Suppressor macrophage treated with lipopolysaccharide for 1 hour (primary cell): Measurements from ENCODE around the gene LHFPL3.
A peak's percentile ranks its signal among the peaks of the same experiment; 100 is the strongest.

Experiments
- DNase-seq, 3 donors: peaks; one replicate each; pipeline ENCODE4 v3.0.0-alpha.2; 2020 to 2022

LHFPL3 gene

GRCh38 chr7:104805449-104806317, 477.3 kb downstream of the LHFPL3 start:
- DNase-seq = no peak

DNA sequence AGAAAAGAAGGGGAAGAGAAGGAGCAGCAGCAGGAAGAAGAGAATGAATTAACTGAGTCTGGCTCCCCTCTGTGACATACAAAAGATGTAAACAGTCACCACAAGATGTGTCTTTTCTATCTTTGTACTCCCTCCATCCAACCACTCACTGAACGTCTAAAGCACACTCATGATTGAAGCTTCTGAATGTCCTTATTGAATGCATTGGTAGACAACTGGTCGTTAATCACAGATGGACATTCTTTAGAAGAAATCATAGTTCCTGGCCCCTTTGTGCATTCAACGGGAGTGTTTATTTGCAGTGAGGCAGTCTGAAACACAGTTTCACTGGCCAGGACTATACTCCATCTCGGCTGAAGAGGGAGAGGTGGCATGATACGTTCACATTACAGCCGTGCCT, 479.3 kb downstream of the LHFPL3 start:
- DNase-seq = no peak

DNA sequence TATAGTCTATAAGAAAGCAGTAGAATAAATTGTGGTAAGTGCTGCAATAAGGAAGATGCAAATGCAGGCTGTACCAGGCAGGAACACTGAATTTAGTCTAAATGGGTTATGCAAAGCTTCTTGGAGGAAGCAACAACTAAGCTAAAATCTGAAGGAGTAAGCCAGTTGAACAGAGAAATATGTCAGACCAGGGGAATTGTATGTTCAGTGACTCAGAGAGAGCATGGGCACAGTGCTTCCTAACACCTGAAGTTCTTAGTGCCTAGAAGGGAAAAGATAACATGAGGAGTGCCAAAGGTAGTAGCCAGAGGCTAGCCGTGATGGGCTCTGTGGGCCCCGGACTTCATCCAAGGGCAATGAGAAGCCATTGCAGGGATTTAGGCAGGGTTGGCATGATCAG, 481.5 kb downstream of the LHFPL3 start:
- DNase-seq = no peak

- no peak for DNase-seq
Observed at GRCh38 chr7:104814126-104814525, 485.7 kb downstream of the LHFPL3 start.

GRCh38 chr7:104814671-104815400, 486.4 kb downstream of the LHFPL3 start:
- DNase-seq = no peak

GRCh38 chr7:104816537-104816936, 488.1 kb downstream of the LHFPL3 start:
- DNase-seq = no peak

DNA sequence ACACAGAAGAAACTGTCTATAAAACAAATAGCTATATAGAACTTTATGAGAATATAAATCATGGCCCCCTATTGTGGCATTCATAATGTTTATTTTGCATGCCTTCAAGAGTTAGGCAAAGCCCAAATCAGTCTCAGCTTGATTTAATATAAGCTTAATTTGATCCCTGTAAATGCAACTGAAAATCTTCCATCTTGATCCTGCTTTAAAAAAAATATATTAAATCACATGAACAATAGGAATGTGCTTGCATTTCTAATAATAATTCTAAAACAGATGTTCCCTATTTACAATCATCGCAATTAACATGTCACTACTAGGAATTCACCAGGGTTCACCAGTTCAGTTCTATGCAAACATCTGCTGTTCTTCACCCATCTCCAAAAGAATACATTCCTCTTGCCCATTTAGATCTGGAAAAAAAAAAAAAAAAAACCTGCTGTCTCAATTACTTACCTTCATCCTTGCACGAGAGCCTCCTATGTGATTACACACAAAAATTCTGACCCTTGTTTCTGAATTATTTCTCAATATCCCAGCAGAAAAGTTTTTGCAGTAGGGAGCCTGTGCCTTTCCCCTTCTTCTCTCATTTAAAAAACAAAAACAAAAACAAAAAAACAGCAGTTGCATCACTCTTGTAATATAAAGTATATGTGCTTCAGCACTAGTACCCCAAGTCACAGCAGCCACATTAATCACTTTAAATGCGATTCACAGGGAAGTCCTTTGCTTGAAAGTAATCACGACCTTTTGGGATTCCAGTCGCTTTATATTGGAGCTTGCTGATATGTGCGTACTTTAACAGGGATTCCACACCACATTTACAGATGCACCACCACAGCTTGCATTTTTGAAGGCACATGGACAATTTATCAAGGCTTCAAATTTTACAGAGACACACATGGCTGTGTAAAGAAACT, 490.8 kb downstream of the LHFPL3 start:
- no peak for DNase-seq

DNA sequence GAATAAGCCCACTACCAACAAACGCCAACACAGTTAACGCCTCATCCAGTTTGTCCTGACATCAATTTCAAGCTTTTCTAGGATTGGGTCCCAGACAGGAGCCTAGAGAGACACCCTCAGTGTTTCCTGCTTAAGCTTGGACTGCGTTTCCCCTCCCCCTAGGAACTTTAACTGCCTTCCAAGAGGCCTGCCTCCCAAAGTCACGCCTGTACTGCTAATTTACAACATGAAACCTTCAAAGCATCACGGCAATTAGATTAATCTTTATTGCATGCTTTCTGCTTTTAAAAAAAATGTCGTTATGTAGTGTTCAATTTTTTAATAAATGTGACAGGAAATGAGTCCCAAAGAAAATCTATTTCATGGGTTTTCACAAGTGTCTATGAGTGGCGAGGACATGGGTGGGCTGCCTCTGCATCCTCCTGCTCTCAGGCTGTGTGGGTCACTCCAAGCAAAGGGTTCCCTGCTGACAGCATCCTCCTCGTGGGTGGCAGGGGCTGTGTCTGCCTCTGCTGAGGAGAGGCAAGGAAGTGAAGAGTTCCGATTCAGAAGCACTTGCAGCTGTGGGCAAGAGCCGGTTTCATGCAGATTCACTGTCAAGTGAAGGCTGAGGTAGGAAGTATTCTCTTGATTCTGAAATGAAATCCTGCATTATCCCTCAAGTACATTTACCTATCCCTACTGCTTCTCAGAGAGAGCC, 492.6 kb downstream of the LHFPL3 start:
- DNase-seq = no peak

DNA sequence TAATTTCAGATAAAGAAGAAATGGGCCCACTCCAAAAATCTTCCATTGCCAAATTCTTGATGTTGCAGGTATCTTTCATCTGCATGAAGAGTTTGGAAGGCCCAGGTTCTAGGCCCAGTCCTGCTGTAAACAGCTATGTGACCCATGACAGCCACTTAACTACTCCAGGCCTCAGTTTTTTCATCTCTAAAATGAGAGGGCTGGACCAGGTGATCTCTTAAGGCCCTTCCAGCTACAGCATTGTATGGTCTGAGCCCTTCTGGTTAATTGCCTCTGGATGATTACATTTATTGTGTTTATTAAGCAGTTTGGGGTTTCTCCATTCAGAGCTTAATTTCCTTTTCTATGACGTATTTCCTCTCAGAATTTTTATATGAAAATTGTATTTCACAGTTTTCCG, 494.8 kb downstream of the LHFPL3 start:
- DNase-seq = no peak

DNA sequence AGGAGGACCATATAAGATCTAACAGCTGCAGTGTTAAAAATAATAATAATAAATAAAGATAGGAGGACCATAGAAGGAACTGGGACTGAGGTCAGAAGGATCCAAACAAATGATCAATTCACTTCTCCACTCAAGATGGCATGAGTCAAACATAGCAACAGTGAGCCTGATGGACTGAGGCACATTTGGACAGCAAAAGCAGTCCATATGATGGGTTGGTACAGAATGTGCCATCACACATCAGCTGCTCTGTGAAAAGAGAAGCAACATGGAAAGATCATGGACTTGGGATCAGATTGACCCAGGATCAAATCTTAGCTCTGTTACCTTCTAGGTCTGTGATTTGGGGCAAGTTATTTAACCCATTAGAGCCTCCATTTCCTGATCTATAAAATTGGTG, 496.7 kb downstream of the LHFPL3 start:
- no peak for DNase-seq

- no peak for DNase-seq
Observed at GRCh38 chr7:104826135-104826534, 497.7 kb downstream of the LHFPL3 start.

DNA sequence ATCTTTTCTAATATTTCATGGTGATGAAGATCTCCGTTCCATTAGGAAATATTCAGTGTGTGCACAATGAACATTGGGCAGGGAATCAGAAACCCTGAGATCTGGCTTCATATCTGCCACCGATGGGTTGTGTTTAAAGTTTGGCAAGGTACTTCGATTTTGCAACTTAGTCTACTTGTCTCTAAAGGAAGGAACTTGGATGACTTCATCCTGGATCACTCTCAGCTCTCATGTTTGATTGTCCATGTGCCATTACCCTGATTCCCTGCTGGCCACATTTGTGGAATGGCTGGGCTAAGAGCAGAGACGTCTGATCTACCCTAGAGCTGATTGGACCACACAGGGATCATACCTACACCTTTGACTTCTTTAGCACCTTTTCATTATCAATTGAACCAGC, 508.6 kb downstream of the LHFPL3 start:
- DNase-seq = no peak

- no peak for DNase-seq
Observed at GRCh38 chr7:104838537-104839299, 510.3 kb downstream of the LHFPL3 start.

- no peak for DNase-seq
Observed at GRCh38 chr7:104839842-104840241, 511.4 kb downstream of the LHFPL3 start.

DNA sequence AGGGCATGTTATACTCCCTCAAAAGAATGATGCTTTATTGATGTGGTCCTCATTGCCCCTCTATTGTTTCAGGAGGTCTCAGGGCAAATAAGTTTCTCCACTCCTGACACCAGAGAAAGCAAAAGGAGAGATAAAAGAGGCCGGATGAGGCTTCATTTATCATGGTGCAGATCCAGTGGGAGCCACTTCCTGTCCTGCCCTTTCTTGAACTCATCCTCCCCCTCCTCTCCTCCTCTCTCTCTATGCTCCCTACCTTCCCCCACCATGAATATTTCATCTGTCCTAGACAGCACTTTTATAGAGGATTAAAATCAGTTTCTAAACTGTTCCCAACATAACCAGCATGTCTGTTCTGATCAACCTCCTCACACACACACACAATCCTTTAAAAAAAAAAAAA, 513.4 kb downstream of the LHFPL3 start:
- no peak for DNase-seq

DNA sequence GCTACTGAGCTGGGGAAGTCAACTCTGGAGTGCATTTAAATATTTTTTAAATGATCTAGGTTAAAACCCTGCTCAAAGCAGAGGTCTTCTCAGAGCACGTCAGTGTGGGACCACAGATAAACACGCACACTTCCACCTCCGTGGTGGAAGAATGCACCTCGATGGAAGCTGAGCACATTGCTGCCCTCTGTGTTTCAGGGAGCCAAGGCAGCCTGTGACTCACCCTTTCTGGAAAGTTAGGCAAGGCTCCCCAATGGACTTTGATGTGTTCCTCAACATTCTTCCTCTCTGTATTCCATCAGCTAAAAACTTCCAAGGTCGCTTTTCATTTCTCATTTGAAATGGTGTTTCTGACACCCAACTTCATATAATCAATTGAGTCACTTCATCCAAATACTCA, 514.8 kb downstream of the LHFPL3 start:
- no peak for DNase-seq

DNA sequence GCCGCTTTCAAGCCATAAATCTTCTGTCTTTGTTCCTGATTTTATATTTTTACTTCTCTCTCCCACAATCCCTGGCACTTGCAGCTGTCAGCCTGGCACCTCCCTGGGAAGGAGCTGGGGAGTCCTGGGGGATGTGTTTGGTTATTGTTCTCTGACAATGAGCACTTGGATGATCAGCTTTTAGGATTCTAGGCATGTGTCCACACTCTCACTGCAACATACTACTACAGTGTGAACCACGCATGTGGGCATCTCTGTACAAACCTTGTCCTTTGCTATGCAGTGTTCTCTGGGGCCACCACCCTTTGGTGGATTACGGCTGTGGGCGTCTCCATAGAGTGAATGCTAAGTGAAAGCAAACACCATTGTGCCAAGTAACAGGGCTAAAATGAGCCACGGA, 517.2 kb downstream of the LHFPL3 start:
- no peak for DNase-seq

- no peak for DNase-seq
Observed at GRCh38 chr7:104846731-104847130, 518.3 kb downstream of the LHFPL3 start.

DNA sequence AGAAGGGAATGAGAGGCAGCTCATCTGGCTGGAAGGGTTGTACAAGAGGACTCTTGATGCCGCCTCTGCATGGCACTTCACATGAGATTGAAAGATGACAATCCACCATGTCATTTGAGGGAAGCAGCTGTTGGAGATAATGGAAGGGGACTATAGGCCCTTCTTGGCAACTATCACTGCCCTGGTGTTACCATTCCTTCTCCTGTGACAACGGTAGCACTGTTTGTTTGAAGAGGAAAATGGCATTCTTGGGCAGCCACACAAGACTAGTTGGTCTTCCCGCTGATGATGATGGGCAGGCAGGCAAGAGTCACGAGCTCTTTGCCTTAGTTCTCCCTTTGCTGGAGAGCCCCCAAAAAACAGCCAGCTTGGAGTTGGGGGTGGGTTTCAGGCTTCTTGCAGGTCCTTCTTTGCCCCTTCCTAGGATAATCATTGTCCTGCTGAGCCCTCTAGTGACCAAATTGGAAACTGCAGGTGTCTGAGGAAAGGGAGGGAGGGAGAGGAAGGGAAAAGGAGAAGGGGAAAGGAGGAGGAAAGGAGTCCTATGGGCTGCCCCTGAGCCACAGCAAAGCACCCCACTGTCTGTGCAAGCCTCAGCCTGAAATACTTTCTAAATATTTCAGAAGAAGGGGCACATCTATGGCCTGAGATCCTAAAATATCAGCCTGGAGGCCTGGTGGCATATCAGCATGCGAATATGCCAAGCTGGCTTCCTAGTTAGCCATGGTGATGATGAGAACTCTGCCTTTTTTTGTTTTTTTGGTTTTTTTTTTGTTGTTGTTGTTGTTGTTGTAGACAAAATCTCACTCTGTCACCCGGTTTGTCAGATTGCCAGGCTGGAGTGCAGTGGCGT, 520.0 kb downstream of the LHFPL3 start:
- DNase-seq = peak; percentile 54 to 73 (median 73)

GRCh38 chr7:104850374-104850773, 522.0 kb downstream of the LHFPL3 start:
- DNase-seq = no peak

DNA sequence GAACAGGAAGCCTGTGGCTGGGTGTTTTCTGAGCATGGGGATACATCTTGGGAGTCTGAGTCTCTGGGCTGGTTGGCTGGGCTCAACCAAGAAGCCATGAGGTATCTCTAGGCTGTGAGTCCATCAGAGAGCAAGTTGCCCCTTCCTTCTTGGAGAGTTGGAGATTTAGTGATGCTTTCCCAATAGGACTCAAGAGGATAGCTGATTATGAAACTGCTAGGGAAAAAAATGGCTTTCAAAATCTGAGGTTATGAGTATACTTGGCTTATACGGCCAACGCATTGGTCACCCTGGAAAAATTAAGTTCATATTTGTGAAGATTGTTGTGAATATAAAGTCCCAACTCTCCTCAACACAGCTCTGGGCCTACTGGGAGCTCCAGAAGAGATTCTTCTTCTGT, 522.9 kb downstream of the LHFPL3 start:
- no peak for DNase-seq
